HG03521 (cell line): ENCODE measurements around the gene ADAM15.
A peak's percentile ranks its signal among the peaks of the same experiment; 100 is the strongest.

Experiments
- ATAC-seq: cut with Tn5 transposase; IDR thresholded peaks from one replicate; pipeline ENCODE4 v1.9.1; 2021; ENCODE audit warnings: mild to moderate bottlenecking, moderate library complexity; ENCODE audit not compliant: unreplicated experiment

The ADAM15 gene

DNA sequence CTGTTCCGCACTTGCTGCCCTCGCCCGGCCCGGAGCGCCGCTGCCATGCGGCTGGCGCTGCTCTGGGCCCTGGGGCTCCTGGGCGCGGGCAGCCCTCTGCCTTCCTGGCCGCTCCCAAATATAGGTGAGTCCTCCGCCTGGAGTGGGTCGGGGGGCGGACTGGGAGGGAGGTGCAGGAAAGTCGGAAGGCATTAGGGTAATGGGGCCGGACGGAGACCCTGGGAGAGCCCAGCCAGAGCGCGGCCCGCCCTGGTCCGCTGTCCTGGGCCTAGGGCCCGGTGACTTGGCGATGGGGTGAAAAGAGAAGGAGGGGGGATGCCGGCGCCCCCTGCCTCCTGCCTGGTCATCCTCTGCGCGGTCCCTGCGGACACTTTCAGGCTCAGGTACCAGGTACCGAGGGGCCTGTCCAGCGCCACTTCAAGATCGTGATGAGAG lies 243 bp downstream of the ADAM15 start:
- no peak for ATAC-seq

DNA sequence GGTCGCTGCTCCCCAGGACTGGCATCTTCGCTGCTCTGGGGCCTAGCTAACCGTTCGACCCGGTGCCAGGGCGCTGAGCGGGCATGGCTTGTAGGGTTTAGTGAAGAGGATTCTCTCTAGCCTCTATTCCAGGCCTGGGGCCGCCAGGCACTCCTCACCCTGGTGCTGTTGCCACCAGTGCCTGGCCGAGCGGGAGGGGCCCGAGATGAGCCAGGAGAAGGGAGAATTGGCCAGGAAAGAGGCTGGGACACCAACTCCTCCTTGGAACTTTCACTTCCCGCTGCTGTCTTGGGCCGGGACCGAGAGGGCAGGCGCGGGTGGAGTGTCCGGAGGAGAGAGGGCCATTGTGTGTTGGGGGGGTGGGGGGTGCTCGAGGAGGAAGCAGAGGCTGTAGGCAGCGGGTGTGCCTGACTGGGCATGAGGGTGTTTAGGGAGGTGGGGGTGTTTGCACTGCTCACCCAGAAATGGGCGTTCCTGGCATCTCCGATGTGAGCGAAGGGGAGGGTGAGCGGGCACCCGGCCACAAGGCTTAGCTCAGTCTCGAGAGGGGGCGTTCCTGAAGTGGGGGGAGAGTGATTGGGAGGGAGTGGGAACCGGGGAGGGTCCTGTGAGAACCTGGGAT lies 772 bp downstream of the ADAM15 start:
- ATAC-seq, result no peak

DNA sequence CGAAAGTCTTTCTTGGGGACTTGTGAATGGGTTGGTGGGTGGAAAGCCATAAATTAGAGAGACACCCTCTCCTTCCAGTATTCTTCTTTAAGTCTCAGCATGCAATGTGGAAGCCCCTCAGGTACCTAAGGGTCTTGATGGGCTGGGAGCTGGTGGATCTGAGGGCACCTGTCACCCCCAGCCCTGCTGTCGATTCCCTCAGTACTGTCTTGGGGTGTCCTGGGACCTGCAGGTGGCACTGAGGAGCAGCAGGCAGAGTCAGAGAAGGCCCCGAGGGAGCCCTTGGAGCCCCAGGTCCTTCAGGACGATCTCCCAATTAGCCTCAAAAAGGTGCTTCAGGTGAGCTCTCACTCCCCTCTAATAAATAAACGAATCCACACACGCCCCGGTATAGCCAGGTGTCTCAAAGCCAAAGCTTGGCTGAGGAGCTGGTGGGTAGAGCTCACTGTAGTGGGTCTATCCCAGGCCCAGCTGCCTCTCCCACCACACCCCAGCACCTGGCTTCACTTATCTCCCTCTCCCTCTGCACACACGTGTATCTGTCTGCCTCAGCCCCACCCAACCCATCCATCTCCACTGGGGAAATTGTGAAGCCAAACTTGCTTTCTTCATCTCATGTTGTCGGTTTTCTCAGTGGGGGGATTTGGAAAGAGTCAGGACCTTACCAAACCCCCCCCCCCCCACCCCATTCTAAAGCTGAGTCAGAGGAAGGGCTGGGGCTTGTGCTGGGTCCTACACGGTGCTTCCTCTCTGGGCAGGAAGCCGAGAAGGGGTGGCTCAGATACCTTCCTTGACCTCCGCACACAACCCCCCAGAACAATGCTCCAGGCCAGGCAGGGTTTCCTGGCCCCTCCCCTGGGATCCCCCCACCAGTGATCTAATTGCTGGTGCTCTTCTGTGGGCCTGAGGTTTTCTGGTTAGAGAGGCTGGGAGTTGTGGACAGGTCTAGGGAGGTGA lies 1.6 kb downstream of the ADAM15 start:
- no peak for ATAC-seq

DNA sequence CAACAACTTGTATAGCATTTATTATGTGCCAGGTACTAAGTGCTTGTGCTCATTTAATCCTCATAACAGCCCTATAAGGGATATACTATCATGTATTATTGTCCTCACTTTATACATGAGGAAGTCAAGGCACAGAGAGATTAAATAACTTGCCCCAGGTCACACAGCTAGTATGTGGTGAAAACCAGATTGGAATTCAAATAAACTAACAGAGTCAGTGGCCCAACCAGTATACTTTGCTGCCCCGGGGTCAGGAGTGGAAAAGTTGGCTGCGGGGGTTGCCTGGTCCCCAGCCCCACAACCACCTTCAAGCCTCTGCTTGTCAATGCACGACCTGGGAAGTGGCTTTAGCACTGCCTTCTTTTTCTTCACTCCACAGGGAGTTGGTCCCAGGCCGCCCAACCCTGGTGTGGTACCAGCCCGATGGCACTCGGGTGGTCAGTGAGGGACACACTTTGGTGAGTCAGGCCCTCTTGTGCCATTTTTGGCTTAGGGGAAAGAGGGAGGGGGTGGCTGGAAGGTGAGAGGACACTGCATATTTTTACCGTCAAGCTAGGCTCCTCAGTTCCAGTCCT lies 2.5 kb downstream of the ADAM15 start:
- no peak for ATAC-seq

DNA sequence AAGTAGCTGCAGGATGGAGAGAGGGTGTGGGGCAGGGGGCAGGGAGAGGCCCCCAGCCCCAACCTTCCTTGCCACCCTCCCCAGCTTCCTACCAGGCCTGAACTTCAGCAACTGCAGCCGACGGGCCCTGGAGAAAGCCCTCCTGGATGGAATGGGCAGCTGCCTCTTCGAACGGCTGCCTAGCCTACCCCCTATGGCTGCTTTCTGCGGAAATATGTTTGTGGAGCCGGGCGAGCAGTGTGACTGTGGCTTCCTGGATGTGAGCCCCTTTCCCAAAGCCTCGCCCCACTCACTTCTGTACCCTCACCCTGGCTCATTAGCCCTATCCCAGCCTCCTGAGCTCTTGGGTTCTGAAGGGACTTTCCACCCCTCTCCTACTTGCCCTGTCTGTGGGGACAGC lies 6.0 kb downstream of the ADAM15 start:
- ATAC-seq, result no peak

DNA sequence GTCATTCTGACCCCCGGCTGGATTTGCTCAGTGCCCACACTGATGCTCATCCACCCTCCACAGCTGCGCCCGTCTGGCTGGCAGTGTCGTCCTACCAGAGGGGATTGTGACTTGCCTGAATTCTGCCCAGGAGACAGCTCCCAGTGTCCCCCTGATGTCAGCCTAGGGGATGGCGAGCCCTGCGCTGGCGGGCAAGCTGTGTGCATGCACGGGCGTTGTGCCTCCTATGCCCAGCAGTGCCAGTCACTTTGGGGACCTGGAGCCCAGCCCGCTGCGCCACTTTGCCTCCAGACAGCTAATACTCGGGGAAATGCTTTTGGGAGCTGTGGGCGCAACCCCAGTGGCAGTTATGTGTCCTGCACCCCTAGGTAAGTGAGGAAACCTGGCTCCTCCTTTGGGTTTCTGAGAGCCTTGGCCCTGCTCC lies 6.7 kb downstream of the ADAM15 start:
- ATAC-seq, result no peak

DNA sequence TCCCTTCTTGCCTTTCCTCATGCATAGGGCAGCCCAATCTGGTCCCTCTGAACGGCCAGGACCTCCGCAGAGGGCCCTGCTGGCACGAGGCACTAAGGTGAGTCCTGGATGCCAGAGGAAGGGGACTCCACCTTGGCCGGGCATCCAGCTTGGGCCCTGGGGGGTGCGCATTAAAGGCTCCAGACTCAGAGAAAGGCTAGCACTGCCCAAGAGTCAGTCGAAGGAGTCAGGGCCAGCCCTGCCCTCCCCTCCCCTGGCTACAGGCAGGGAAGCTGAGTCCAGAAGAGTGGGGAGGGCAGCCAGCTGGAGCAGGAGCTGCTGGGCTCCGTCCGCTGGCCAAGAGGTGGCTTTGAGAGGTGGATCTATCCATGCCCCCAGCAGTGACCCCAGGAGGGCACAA lies 9.6 kb downstream of the ADAM15 start:
- ATAC-seq, result no peak

DNA sequence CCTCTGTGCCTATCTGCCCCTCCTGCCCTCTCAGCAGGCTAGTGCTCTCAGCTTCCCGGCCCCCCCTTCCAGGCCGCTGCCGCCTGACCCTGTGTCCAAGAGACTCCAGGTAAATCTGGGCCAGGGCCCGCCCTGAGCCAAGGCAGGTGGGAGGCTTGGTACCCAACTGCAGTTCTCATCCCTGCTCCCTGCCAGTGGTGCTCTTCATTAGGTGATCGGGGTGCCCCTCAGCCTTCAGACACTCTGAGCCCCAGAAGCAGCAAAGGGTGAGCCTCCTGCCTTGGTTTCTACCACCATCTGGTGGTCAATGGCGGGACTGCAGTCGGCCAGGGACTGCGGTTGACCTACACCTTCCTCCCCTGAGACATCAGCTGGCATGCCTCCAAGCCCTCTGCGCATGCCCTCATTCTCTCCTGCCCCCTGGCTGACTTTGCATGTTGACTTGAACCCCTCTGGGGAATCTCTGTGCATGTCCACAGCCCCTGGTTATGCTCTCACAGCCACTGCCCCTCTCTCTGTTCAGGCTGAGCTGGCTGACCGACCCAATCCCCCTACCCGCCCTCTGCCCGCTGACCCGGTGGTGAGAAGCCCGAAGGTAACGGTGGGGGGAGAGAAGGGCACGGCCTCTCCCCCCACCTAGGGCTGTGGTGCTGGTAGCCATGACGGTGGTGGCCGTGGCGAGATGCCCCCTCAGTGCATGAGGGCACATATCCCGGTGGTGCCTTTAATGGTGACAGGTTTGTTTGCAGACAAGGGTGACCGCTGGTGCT lies 10.4 kb downstream of the ADAM15 start:
- ATAC-seq, result peak; percentile 46

DNA sequence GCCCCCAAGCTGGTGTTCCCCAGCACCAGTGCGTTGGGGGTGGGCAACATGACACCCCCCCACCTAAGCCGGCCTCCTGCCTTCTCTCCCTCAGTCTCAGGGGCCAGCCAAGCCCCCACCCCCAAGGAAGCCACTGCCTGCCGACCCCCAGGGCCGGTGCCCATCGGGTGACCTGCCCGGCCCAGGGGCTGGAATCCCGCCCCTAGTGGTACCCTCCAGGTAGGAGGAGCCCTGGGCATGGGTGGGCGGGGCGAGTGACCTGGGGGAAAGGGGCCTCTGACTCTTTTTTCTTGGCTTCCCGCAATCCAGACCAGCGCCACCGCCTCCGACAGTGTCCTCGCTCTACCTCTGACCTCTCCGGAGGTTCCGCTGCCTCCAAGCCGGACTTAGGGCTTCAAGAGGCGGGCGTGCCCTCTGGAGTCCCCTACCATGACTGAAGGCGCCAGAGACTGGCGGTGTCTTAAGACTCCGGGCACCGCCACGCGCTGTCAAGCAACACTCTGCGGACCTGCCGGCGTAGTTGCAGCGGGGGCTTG lies 11.1 kb downstream of the ADAM15 start:
- no peak for ATAC-seq

DNA sequence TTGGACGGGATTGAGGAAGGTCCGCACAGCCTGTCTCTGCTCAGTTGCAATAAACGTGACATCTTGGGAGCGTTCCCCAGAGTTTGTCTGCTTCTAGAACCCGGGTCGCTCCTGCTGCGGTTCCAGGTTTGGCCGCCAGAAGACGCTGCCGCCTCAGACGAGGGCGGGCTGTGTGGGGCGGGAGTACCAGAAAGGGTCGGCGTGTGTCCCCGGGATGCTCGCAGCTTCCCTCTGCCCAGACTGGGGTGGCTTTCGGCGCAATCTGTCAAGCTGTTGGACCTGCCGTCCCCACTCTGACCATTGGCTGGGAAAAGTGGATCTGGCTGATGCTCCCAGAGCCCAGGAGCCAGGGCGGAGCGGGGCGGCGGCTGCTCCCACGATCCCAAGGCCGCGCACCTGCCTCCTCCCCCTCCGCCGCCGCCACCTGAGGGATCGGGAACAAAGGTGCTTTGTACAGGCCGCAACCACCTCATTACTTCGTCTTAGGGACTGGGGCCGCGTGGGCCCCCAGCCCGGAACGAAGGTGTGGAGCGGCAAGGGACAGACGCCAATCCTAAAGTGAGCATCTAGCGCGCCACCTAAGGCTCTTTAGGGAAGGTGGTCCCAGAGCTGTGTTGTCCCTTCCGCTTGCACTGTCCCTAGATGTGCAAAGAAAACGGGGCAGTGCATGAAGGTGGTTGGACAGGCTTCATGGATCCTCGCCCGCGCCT lies 11.7 kb downstream of the ADAM15 start:
- no peak for ATAC-seq

DNA sequence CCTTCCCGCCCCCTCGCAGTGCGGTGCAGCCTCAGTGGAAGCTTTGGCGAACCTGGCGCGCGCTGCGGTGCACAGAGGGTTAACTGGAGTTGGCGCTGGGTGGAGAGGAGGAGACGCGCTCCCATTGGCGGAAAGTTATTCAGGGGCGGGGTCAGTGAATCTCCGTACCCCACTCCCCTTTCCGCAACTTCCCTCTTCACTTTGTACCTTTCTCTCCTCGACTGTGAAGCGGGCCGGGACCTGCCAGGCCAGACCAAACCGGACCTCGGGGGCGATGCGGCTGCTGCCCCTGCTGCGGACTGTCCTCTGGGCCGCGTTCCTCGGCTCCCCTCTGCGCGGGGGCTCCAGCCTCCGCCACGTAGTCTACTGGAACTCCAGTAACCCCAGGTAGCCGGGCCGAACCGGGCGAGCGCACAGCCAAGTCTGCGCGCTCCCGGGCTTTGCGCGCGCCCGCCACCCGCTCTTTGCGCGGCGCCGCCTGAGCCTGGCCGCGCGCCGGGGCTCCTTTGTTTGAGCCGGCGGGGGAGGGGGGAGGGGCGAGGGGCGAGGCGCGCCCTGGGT lies 12.5 kb downstream of the ADAM15 start, which contains the start of gene EFNA4:
TSS of gene EFNA4 (plus strand) at position 191 of the 561 bp plus-strand sequence. CDS start at position 275, 84 bp downstream.
- ATAC-seq, result peak; percentile 63

DNA sequence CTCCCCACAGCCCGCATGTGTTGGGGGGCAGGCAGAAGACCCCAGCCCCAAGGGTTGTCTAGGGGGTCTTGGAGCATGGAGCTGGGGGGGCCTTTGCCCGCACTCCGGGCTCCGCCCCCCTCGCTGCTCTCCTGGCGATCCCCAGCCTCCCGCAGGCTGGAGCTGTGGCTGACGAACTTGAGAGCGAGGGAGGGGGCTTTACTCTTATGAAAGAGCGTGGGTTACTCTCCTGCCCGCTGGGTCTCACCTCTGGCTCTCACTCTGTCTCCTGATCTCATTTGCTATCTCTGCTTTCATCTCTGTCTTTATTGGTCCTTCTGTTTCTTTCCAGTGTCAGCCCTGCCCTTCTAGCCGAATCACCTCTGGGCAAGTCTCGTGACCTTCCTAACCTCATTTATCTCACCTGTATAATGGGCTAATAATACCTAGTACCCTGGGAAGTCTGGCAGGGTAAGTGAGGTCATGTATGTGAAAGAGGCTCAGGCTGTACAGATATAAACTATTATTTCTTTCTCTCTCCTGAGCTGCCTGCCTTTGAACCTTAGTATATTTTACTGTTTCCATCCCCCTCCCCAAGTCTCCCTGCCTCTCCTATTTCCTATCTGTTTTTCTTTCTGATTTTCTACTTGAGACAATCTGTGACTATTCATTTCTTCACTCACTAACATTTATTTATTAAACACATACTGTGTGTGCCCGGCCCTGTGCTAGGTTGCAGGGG lies 13.2 kb downstream of the ADAM15 start:
- no peak for ATAC-seq

DNA sequence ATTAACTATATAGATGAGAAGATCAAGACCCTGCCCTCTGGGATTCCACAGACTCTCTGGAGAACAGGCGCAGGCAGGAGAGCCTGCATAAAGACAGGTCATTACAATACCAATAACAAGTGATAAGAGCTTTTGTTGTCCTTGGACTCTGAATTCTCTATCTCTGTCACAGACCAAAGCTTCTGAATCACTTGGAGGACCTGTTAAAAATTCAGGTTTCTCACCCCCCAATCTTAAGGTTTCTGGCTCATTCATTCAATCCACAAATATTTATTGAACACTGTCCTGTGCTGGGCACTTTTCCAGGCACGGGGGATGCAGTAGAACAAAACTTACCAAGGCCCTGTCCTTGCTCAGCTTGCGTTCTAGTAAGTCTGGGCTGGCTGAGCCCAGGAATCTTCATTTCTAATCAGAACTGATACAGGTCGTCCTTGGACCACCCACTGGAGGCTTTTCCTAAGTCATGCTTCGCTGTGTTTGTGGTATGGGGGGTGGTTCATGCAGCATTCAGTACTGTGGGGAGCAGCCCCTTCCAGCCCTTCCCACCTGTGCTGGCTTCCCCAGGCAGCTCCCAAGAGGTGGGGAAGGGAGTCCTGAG lies 13.8 kb downstream of the ADAM15 start:
- ATAC-seq, result no peak

DNA sequence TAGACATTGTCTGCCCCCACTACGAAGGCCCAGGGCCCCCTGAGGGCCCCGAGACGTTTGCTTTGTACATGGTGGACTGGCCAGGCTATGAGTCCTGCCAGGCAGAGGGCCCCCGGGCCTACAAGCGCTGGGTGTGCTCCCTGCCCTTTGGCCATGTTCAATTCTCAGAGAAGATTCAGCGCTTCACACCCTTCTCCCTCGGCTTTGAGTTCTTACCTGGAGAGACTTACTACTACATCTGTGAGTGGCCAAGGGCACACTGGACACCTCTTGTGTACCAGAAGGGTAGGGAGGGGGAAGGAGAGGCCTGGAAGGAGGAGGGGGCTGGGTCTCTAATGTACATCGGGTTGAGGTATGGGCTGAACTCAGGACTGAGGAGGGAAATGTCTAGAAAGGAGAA lies 15.7 kb downstream of the ADAM15 start:
- ATAC-seq, result no peak

DNA sequence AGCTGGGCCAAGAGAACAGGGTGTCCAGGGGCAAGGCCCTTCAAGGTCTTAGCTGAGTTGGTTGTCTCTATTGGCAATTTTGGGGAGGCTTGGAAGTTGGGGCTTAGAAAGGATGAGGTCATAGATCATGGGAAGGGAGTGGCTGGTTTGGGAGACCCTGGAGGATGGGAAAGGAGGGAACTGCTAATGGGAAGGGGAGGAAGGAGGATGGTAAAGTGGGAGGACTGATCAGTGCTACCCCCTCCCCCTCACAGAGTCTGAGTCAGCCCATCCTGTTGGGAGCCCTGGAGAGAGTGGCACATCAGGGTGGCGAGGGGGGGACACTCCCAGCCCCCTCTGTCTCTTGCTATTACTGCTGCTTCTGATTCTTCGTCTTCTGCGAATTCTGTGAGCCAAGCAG lies 17.5 kb downstream of the ADAM15 start:
- no peak for ATAC-seq

DNA sequence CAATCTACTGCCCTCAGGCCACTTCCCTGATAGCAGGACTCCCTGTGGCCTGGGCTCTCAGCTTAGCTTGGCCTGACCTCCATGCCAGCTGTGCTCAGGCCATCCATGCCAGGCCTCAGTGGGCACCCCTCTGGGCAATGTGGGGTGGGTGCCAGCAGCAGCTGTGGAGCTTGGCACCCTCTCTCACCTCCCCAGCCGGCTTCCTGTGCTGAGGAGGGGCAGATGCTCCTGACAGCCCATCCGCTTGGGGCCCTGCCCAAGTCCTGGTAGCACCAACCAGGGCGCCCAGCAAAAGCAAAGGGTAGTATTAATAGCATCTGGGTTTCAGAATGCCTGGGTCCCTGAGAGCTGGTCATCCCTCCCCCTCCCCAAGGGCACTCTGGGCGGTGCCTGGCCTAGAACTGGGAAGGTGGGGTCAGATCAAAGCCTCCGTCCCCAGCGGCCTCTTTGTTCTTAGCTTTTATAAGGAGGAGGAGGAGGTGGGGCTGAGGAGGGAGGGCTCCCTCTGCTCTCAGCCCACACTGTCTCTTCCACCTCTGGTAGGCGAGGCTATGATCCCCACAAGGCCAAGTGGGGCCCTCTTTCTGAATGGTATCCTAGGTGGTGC lies 18.5 kb downstream of the ADAM15 start:
- ATAC-seq, result no peak

DNA sequence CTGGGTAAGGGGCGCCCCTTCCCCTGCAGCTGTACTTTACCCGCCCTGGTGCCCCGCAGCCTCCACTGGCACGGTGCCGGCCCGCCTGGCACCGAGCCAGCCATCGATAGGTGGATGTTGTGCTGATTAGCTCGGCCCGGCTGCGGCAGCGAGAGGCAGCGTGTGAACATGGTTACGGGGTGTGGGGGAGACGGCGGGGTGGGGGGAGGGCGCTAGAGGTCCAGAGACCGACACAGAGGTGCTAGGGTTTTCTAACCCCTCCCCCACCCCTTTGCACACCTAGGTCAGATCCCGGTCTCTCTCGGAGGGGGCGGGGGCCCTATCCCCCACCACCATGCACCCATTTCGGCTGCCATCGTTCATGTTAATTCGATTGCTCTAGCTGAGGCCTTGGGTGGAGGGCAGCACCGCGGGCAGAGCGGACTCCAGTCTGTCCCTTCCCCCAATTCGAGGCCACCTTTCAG lies 19.1 kb downstream of the ADAM15 start:
- ATAC-seq, result no peak
